OCI-LY3 (cell line): Measurements from ENCODE around the gene FBXO48.

Experiments
- EZH2phosphoT487 ChIP-seq: fragments of 200-600 bp; shearing (Covaris generic); IDR thresholded peaks from 2 replicates; pipeline ENCODE4 v1.6.1; 2018; ENCODE audit warnings: antibody characterized with exemption, mixed run types, low read depth
- TF ChIP-seq, protein P1 (sequence below): fragments of 200-600, 300-600 bp; sonication (generic); IDR thresholded peaks from 2 replicates; pipeline ENCODE4 v1.5.1; 2014; ENCODE audit warnings: antibody characterized with exemption, low read length, low read depth

DNA sequence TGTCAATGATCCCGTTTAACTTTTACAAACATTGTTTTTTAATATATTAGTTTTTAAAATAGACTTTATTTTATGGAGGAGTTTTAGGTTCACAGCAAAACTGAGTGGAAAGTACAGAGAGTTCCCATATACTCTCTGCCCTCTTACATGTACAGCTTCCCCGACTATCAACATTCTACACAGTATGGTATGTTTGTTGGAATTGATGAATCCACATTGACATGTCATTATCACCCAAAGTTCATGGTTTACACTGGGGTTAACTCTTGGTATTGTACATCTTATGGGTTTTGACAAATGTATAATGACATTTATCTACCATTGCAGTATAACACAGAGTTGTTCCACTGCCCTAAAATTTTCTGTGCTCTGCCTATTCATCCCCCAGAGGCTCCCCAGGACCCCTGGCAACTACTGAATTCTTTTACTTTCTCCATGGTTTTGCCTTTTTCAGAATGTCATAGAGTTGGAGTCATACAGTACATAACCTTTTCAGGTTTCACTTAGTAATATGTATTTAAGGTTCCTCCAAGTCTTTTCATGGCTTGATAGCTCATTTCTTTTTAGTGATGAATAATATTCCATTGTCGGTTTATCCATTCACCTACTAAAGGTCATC is 5.8 kb upstream of the FBXO48 start:
- TF ChIP-seq, protein P1, sequence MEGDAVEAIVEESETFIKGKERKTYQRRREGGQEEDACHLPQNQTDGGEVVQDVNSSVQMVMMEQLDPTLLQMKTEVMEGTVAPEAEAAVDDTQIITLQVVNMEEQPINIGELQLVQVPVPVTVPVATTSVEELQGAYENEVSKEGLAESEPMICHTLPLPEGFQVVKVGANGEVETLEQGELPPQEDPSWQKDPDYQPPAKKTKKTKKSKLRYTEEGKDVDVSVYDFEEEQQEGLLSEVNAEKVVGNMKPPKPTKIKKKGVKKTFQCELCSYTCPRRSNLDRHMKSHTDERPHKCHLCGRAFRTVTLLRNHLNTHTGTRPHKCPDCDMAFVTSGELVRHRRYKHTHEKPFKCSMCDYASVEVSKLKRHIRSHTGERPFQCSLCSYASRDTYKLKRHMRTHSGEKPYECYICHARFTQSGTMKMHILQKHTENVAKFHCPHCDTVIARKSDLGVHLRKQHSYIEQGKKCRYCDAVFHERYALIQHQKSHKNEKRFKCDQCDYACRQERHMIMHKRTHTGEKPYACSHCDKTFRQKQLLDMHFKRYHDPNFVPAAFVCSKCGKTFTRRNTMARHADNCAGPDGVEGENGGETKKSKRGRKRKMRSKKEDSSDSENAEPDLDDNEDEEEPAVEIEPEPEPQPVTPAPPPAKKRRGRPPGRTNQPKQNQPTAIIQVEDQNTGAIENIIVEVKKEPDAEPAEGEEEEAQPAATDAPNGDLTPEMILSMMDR = no peak
- TF ChIP-seq EZH2phosphoT487 = no peak
